ENCODE measurements around the gene LRRC19. TPM values are rescaled to one million over a fixed set of nuclear protein-coding genes. Genes with fewer than 3 reads are reported as not detected.

The LRRC19 gene
- total RNA-seq, 1 experiment from 2014 or later: not detected

GRCh38 chr9:26995810-26996209 is 9.7 kb downstream of the LRRC19 start:
- no peaks in the 10 kb centered on the region for H3K27me3 ChIP-seq (ENCODE audit: control insufficient read depth, insufficient read depth, low read length)
- DNase-seq (ENCODE audit: low read depth, low spot score) (no peak), ATAC-seq (no peak)
- no peak overlapping the region for H3K27ac ChIP-seq (ENCODE audit: low read length)
- ChIA-PET POLR2A (no interaction called here), CTCF (no interaction called here)
- in situ Hi-C loops (cut with HindIII; ENCODE audit: low pct_unique_long_range_greater_than_20kb, low sequenced_read_pairs) (no loop called here), intact Hi-C loops (cut with micrococcal nuclease; ENCODE audit: unreplicated experiment) (no loop called here)
- no TSS peak for BruUV-seq (replicated peaks)
- H3K4me3 ChIP-seq (ENCODE audit: low read depth in 2 of 2, low read length in 2 of 2): no peak overlapping the region
- TF ChIP-seq SIN3A (IDR thresholded peaks at IDR 0.05; ENCODE audit: borderline replicate concordance, insufficient read depth, low read depth, low read length): no peak
- no peak for TF ChIP-seq REST (IDR thresholded peaks at IDR 0.05; ENCODE audit: insufficient read depth in 1 of 2, low read depth in 2 of 2, low read length in 1 of 2)
- TF ChIP-seq TCF7L2 (IDR thresholded peaks at IDR 0.05; ENCODE audit: low read depth, low read length): no peak
- no peak for TF ChIP-seq CTCF (IDR thresholded peaks at IDR 0.05)
- TF ChIP-seq POLR2AphosphoS5 (IDR thresholded peaks at IDR 0.05; ENCODE audit: low read depth, low read length): no peak
- H3K36me3 ChIP-seq (ENCODE audit: control insufficient read depth, insufficient read depth, low read length): no peaks in the 10 kb centered on the region
- no peaks in the 10 kb centered on the region for H3K9me3 ChIP-seq (ENCODE audit: control insufficient read depth, insufficient read depth, low read depth, low read length)
- no peaks in the 10 kb centered on the region for H3K4me1 ChIP-seq (ENCODE audit: control insufficient read depth, insufficient read depth, low read length)

- H3K4me1 ChIP-seq (ENCODE audit: control insufficient read depth, insufficient read depth, low read length): no peaks in the 10 kb centered on the region
- no peaks in the 10 kb centered on the region for H3K27me3 ChIP-seq (ENCODE audit: control insufficient read depth, insufficient read depth, low read length)
- intact Hi-C loops (cut with micrococcal nuclease; ENCODE audit: unreplicated experiment) (no loop called here), in situ Hi-C loops (cut with HindIII; ENCODE audit: low pct_unique_long_range_greater_than_20kb, low sequenced_read_pairs) (no loop called here)
- no TSS peak for BruUV-seq (replicated peaks)
- ChIA-PET POLR2A (no interaction called here), CTCF (no interaction called here)
- H3K36me3 ChIP-seq (ENCODE audit: control insufficient read depth, insufficient read depth, low read length): no peaks in the 10 kb centered on the region; the same call in 1 of the 2 replicates
- TF ChIP-seq REST (IDR thresholded peaks at IDR 0.05; ENCODE audit: insufficient read depth in 1 of 2, low read depth in 2 of 2, low read length in 1 of 2): no peak
- no peak for TF ChIP-seq CTCF (IDR thresholded peaks at IDR 0.05)
- TF ChIP-seq POLR2AphosphoS5 (IDR thresholded peaks at IDR 0.05; ENCODE audit: low read depth, low read length): no peak
- no peak for TF ChIP-seq SIN3A (IDR thresholded peaks at IDR 0.05; ENCODE audit: borderline replicate concordance, insufficient read depth, low read depth, low read length)
- DNase-seq (ENCODE audit: low read depth, low spot score) (no peak), ATAC-seq (no peak)
- H3K4me3 ChIP-seq (ENCODE audit: low read depth in 2 of 2, low read length in 2 of 2): no peak overlapping the region
- H3K9me3 ChIP-seq (ENCODE audit: control insufficient read depth, insufficient read depth, low read depth, low read length): no peaks in the 10 kb centered on the region
- H3K27ac ChIP-seq (ENCODE audit: low read length): no peak overlapping the region
These were observed 22.1 kb downstream of the LRRC19 start for GRCh38 chr9:26983340-26983739.

Data from Panc1 (cell line).